ENCODE measurements around the gene PHKA2. TPM values are rescaled to one million over a fixed set of nuclear protein-coding genes. Genes with fewer than 3 reads are reported as not detected.

The PHKA2 gene
- total RNA-seq, 3 donors from 2014 or later (not counting 1 experiment from before 2014, with no cell fraction given) = 34.2 to 45.9 (median 35.1) TPM

- Mint-ChIP-seq H3K9me3 (no peaks in the 10 kb centered on the region), H3K36me3 (no peaks in the 10 kb centered on the region), H3K27ac (no peak overlapping the region), H3K4me1 (peaks cover 27 to 33% of the 10 kb centered on the region in 2 donors), H3K27me3 (ENCODE audit: low read depth in 2 of 2) (no peaks in the 10 kb centered on the region), H3K4me3 (no peak overlapping the region)
- ATAC-seq = no peak
- intact Hi-C loops (cut with micrococcal nuclease) = loop anchor here (5.0 kb wide), 1 partner anchor 211 kb away; no protein-coding TSS in a partner anchor
- H3K27me3 ChIP-seq (ENCODE audit: control insufficient read depth, insufficient read depth, low read length) = no peaks in the 10 kb centered on the region
- TF ChIP-seq, protein P1, sequence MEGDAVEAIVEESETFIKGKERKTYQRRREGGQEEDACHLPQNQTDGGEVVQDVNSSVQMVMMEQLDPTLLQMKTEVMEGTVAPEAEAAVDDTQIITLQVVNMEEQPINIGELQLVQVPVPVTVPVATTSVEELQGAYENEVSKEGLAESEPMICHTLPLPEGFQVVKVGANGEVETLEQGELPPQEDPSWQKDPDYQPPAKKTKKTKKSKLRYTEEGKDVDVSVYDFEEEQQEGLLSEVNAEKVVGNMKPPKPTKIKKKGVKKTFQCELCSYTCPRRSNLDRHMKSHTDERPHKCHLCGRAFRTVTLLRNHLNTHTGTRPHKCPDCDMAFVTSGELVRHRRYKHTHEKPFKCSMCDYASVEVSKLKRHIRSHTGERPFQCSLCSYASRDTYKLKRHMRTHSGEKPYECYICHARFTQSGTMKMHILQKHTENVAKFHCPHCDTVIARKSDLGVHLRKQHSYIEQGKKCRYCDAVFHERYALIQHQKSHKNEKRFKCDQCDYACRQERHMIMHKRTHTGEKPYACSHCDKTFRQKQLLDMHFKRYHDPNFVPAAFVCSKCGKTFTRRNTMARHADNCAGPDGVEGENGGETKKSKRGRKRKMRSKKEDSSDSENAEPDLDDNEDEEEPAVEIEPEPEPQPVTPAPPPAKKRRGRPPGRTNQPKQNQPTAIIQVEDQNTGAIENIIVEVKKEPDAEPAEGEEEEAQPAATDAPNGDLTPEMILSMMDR (IDR thresholded peaks at IDR 0.05) = no peak
- no peak overlapping the region for H3K4me3 ChIP-seq (ENCODE audit: low read length)
- H3K36me3 ChIP-seq (ENCODE audit: control insufficient read depth, insufficient read depth, low read length) = no peaks in the 10 kb centered on the region
- 97% methylated on average over 3 of the region's 4 CpGs for WGBS (ENCODE audit: insufficient coverage)
- DNase-seq = no peak
- H3K9me3 ChIP-seq (ENCODE audit: control insufficient read depth, insufficient read depth, low read length) = no peaks in the 10 kb centered on the region
- peaks cover 29% of the 10 kb centered on the region for H3K4me1 ChIP-seq (ENCODE audit: control insufficient read depth, insufficient read depth, low read length)
- H3K27ac ChIP-seq (ENCODE audit: low read length) = no peak overlapping the region
Measured at GRCh38 chrX:18888281-18888680, 95.6 kb downstream of the PHKA2 start.

- Mint-ChIP-seq H3K27me3 (ENCODE audit: low read depth in 2 of 2) (no peaks in the 10 kb centered on the region), H3K36me3 (no peaks in the 10 kb centered on the region), H3K27ac (peak overlapping the region; percentile 50 to 97), H3K4me1 (peaks cover 27 to 33% of the 10 kb centered on the region in 2 donors), H3K4me3 (peak overlapping the region; percentile 63), H3K9me3 (no peaks in the 10 kb centered on the region)
- intact Hi-C loops (cut with micrococcal nuclease) = loop anchor here (5.0 kb wide), 1 partner anchor 211 kb away; no protein-coding TSS in a partner anchor
- TF ChIP-seq, protein P1 (IDR thresholded peaks at IDR 0.05) = no peak
- no peaks in the 10 kb centered on the region for H3K9me3 ChIP-seq (ENCODE audit: control insufficient read depth, insufficient read depth, low read length)
- 31% methylated on average over 3 of the region's 6 CpGs for WGBS (ENCODE audit: insufficient coverage)
- ATAC-seq (no peak), DNase-seq (no peak)
- no peaks in the 10 kb centered on the region for H3K27me3 ChIP-seq (ENCODE audit: control insufficient read depth, insufficient read depth, low read length)
- no peaks in the 10 kb centered on the region for H3K36me3 ChIP-seq (ENCODE audit: control insufficient read depth, insufficient read depth, low read length)
- no peak overlapping the region for H3K27ac ChIP-seq (ENCODE audit: low read length)
- no peak overlapping the region for H3K4me3 ChIP-seq (ENCODE audit: low read length)
- peaks cover 29% of the 10 kb centered on the region for H3K4me1 ChIP-seq (ENCODE audit: control insufficient read depth, insufficient read depth, low read length)
Measured at GRCh38 chrX:18887825-18888212, 96.1 kb downstream of the PHKA2 start.

GRCh38 chrX:18887177-18887824 is 96.6 kb downstream of the PHKA2 start:
- Mint-ChIP-seq H3K36me3 (no peaks in the 10 kb centered on the region), H3K27me3 (ENCODE audit: low read depth in 2 of 2) (no peaks in the 10 kb centered on the region), H3K9me3 (no peaks in the 10 kb centered on the region), H3K4me1 (peaks cover 27 to 33% of the 10 kb centered on the region in 2 donors), H3K4me3 (peak overlapping the region; percentile 95), H3K27ac (peak overlapping the region; percentile 90 to 97)
- TF ChIP-seq, protein P1 (IDR thresholded peaks at IDR 0.05) = no peak
- Histone ChIP-seq H3K4me3 (ENCODE audit: low read length) (peak overlapping the region; percentile 61), H3K4me1 (ENCODE audit: control insufficient read depth, insufficient read depth, low read length) (peaks cover 29% of the 10 kb centered on the region), H3K9me3 (ENCODE audit: control insufficient read depth, insufficient read depth, low read length) (no peaks in the 10 kb centered on the region), H3K27me3 (ENCODE audit: control insufficient read depth, insufficient read depth, low read length) (no peaks in the 10 kb centered on the region), H3K27ac (ENCODE audit: low read length) (peak overlapping the region; percentile 82), H3K36me3 (ENCODE audit: control insufficient read depth, insufficient read depth, low read length) (no peaks in the 10 kb centered on the region)
- ATAC-seq = no peak
- peak in 1 of 2 donors; percentile 19 for DNase-seq
- intact Hi-C loops (cut with micrococcal nuclease) = loop anchor here (5.0 kb wide), 1 partner anchor 210 kb away; no protein-coding TSS in a partner anchor
- 40% methylated on average over 25 of the region's 25 CpGs for WGBS (ENCODE audit: insufficient coverage)

All from natural killer cell (primary cell).